Gastroesophageal sphincter (tissue), 4 donors: ENCODE measurements around the gene FGF18. TPM values are rescaled to one million over a fixed set of nuclear protein-coding genes. Genes with fewer than 3 reads are reported as not detected.

ENCODE experiments used
- ATAC-seq: fragments of 150-250 bp; one replicate; pipeline ENCODE4 v1.9.1; 2016; ENCODE audit warnings: mild to moderate bottlenecking, moderate library complexity
- H3K27ac ChIP-seq, 4 donors: fragments of 200-600 bp; sonication (generic) in 3 of 4; 1 replicate in 3 of 4; 2 replicates in 1 of 4; pipeline ENCODE4 v1.5.1; 2016 to 2019
- H3K27me3 ChIP-seq: fragments of 200-600 bp; sonication (generic); one replicate; pipeline ENCODE4 v1.5.1; 2019
- H3K36me3 ChIP-seq, 2 donors: fragments of 200-600 bp; sonication (generic); one replicate each; pipeline ENCODE4 v1.5.1; 2019; ENCODE audit warnings: control low read depth in 1 of 2
- H3K4me1 ChIP-seq, 3 donors: fragments of 200-600 bp; sonication (generic); 1 replicate in 2 of 3; 2 replicates in 1 of 3; pipeline ENCODE4 v1.5.1; 2016 to 2019; ENCODE audit warnings: control low read depth in 2 of 3
- H3K4me3 ChIP-seq, 2 donors: fragments of 200-600 bp; sonication (generic); one replicate each; pipeline ENCODE4 v1.5.1; 2019; ENCODE audit warnings: mild to moderate bottlenecking in 1 of 2, moderate library complexity in 1 of 2
- H3K9me3 ChIP-seq, 3 donors: fragments of 200-600 bp; sonication (generic); one replicate each; pipeline ENCODE4 v1.5.1; 2017 to 2019; ENCODE audit warnings: control low read depth in 2 of 3
- CTCF ChIP-seq, 4 experiments: fragments of 200-600 bp in 2 of 4; fragments of 450-650 bp in 2 of 4; sonication (generic) in 1 of 4; IDR thresholded peaks; one replicate each; pipeline ENCODE4 v1.5.1; 2017 to 2019; ENCODE audit warnings: antibody characterized with exemption in 4 of 4, mild to moderate bottlenecking in 2 of 4, moderate library complexity in 2 of 4
- EP300 ChIP-seq: sonication (generic); formaldehyde crosslinking; IDR thresholded peaks from one replicate; pipeline ENCODE4 v1.6.1; 2017; ENCODE audit warnings: antibody characterized with exemption, mild to moderate bottlenecking
- POLR2A ChIP-seq, 2 donors: fragments of 450-650 bp; IDR thresholded peaks; one replicate each; pipeline ENCODE4 v1.6.1; 2017; ENCODE audit warnings: antibody characterized with exemption in 2 of 2, mild to moderate bottlenecking in 2 of 2, moderate library complexity in 1 of 2
- POLR2AphosphoS5 ChIP-seq: sonication (generic); formaldehyde crosslinking; IDR thresholded peaks from one replicate; pipeline ENCODE4 v1.6.1; 2017; ENCODE audit warnings: antibody characterized with exemption
- WGBS, 2 donors: methylation state at CpG; one replicate each; pipeline ENCODE4 v1.1.5; 2018; ENCODE audit warnings: low coverage in 1 of 2; 5-methylcytosine and 5-hydroxymethylcytosine counted together
- total RNA-seq, 4 donors: library from RNA; depleted of rRNA; stranded (reverse); fragments of >200 nt; gene quantifications; one replicate each; pipeline ENCODE4 v1.1.0, GENCODE V29; 2016

The FGF18 gene
- total RNA-seq, 4 donors from 2014 or later: 1.8 to 2.1 TPM; not detected in 2

- WGBS, 2 donors: 51 to 100% methylated on average over 2 of the region's 6 CpGs
- no peaks in the 10 kb centered on the region for H3K9me3 ChIP-seq
- TF ChIP-seq CTCF (IDR thresholded peaks at IDR 0.05): no peak
- TF ChIP-seq EP300: no peak
- TF ChIP-seq POLR2A (IDR thresholded peaks at IDR 0.05): no peak
- no peak for TF ChIP-seq POLR2AphosphoS5
- H3K36me3 ChIP-seq: no peaks in the 10 kb centered on the region
- no peak overlapping the region for H3K4me3 ChIP-seq
- no peak overlapping the region for H3K27ac ChIP-seq
- H3K4me1 ChIP-seq: no peaks in the 10 kb centered on the region
- H3K27me3 ChIP-seq: no peaks in the 10 kb centered on the region
- ATAC-seq: no peak
Observed at GRCh38 chr5:171433352-171433698, 13.9 kb downstream of the FGF18 start.

GRCh38 chr5:171433982-171434676 lies 14.7 kb downstream of the FGF18 start:
- no peaks in the 10 kb centered on the region for H3K27me3 ChIP-seq
- H3K27ac ChIP-seq: no peak overlapping the region
- H3K9me3 ChIP-seq: no peaks in the 10 kb centered on the region
- no peak overlapping the region for H3K4me3 ChIP-seq
- no peaks in the 10 kb centered on the region for H3K36me3 ChIP-seq
- TF ChIP-seq CTCF (IDR thresholded peaks at IDR 0.05): no peak
- TF ChIP-seq EP300: no peak
- no peak for TF ChIP-seq POLR2AphosphoS5
- no peak for TF ChIP-seq POLR2A (IDR thresholded peaks at IDR 0.05)
- no peaks in the 10 kb centered on the region for H3K4me1 ChIP-seq
- ATAC-seq: no peak
- WGBS, 2 donors: 100% methylated on average over 1 of the region's 5 CpGs; no CpG with 5 or more reads in 1 of the 2 donors

GRCh38 chr5:171434874-171435273 lies 15.4 kb downstream of the FGF18 start:
- H3K4me1 ChIP-seq: no peaks in the 10 kb centered on the region
- WGBS, 2 donors: 96 to 100% methylated on average over 3 to 4 of the region's 4 CpGs
- no peaks in the 10 kb centered on the region for H3K36me3 ChIP-seq
- no peaks in the 10 kb centered on the region for H3K27me3 ChIP-seq
- no peak for TF ChIP-seq POLR2A (IDR thresholded peaks at IDR 0.05)
- TF ChIP-seq CTCF (IDR thresholded peaks at IDR 0.05): no peak
- TF ChIP-seq POLR2AphosphoS5: no peak
- TF ChIP-seq EP300: no peak
- no peak overlapping the region for H3K4me3 ChIP-seq
- H3K9me3 ChIP-seq: no peaks in the 10 kb centered on the region
- H3K27ac ChIP-seq: no peak overlapping the region
- no peak for ATAC-seq

GRCh38 chr5:171435908-171436307 lies 16.5 kb downstream of the FGF18 start:
- WGBS, 2 donors: 94% methylated on average over 8 of the region's 20 CpGs; no CpG with 5 or more reads in 1 of the 2 donors
- H3K27me3 ChIP-seq: no peaks in the 10 kb centered on the region
- no peaks in the 10 kb centered on the region for H3K36me3 ChIP-seq
- no peak overlapping the region for H3K4me3 ChIP-seq
- H3K4me1 ChIP-seq: no peaks in the 10 kb centered on the region
- no peak overlapping the region for H3K27ac ChIP-seq
- no peaks in the 10 kb centered on the region for H3K9me3 ChIP-seq
- no peak for ATAC-seq
- no peak for TF ChIP-seq POLR2AphosphoS5
- TF ChIP-seq EP300: no peak
- TF ChIP-seq CTCF (IDR thresholded peaks at IDR 0.05): no peak
- TF ChIP-seq POLR2A (IDR thresholded peaks at IDR 0.05): no peak

- Histone ChIP-seq H3K4me3 (no peak overlapping the region), H3K36me3 (no peaks in the 10 kb centered on the region), H3K27me3 (no peaks in the 10 kb centered on the region), H3K27ac (no peak overlapping the region), H3K9me3 (no peaks in the 10 kb centered on the region), H3K4me1 (no peaks in the 10 kb centered on the region)
- WGBS, 2 donors: 84% methylated on average over 8 of the region's 13 CpGs; no CpG with 5 or more reads in 1 of the 2 donors
- TF ChIP-seq EP300 (no peak), POLR2AphosphoS5 (no peak)
- no peak for ATAC-seq
Observed at GRCh38 chr5:171436804-171437285, 17.4 kb downstream of the FGF18 start.
